Stomach (tissue), 4 donors: Measurements from ENCODE around the gene PPFIA1.

Source experiments
- EP300 ChIP-seq: sonication (generic); formaldehyde crosslinking; IDR thresholded peaks from one replicate; pipeline ENCODE4 v1.6.1; 2017; ENCODE audit warnings: antibody characterized with exemption
- POLR2AphosphoS5 ChIP-seq, 3 donors: sonication (generic); formaldehyde crosslinking; IDR thresholded peaks; one replicate each; pipeline ENCODE4 v1.6.1; 2016; ENCODE audit warnings: antibody characterized with exemption in 3 of 3
- TF ChIP-seq, protein P1 (sequence below), 7 experiments: fragments of 450-650 bp in 4 of 7; fragments of 200-600 bp in 3 of 7; sonication (generic) in 3 of 7; IDR thresholded peaks; one replicate each; pipeline ENCODE4 v1.5.1; 2016 to 2019; ENCODE audit warnings: antibody characterized with exemption in 7 of 7, control low read depth in 2 of 7, mild to moderate bottlenecking in 1 of 7

DNA sequence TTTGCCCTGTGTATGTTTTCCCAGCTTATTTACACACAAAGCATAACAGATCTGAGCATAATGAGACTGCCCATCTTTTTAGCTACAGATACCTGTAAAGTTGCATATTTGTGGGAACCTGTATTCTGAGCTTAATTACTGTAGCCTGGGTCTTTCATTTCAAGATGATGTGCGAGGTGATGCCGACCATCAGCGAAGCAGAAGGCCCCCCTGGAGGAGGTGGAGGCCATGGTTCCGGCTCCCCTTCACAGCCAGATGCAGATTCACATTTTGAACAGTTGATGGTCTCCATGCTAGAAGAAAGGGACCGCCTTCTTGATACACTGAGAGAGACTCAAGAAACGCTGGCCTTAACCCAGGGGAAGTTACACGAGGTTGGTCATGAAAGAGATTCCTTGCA, 1.5 kb downstream of the PPFIA1 start:
- TF ChIP-seq, protein P1, sequence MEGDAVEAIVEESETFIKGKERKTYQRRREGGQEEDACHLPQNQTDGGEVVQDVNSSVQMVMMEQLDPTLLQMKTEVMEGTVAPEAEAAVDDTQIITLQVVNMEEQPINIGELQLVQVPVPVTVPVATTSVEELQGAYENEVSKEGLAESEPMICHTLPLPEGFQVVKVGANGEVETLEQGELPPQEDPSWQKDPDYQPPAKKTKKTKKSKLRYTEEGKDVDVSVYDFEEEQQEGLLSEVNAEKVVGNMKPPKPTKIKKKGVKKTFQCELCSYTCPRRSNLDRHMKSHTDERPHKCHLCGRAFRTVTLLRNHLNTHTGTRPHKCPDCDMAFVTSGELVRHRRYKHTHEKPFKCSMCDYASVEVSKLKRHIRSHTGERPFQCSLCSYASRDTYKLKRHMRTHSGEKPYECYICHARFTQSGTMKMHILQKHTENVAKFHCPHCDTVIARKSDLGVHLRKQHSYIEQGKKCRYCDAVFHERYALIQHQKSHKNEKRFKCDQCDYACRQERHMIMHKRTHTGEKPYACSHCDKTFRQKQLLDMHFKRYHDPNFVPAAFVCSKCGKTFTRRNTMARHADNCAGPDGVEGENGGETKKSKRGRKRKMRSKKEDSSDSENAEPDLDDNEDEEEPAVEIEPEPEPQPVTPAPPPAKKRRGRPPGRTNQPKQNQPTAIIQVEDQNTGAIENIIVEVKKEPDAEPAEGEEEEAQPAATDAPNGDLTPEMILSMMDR (IDR thresholded peaks at IDR 0.05) = no peak
- TF ChIP-seq POLR2AphosphoS5 (IDR thresholded peaks at IDR 0.05) = no peak
- no peak for TF ChIP-seq EP300
